Lower lobe of right lung (tissue), 2 donors: ENCODE data around the gene TMEM175. TPM values are rescaled to one million over a fixed set of nuclear protein-coding genes. Genes with fewer than 3 reads are reported as not detected.

Experiments
- ATAC-seq, 2 donors: fragments of 200-7000 bp; cut with Tn5 transposase; one replicate each; pipeline ENCODE4 v1.9.1; 2020 to 2022; ENCODE audit warnings: mild to moderate bottlenecking in 2 of 2, moderate library complexity in 2 of 2
- DNase-seq: peaks from one replicate; pipeline ENCODE4 v3.0.0-alpha.2; 2020
- H3K27ac ChIP-seq: fragments of 200-600 bp; one replicate; pipeline ENCODE4 v1.8.0; 2022
- H3K27me3 ChIP-seq: fragments of 200-600 bp; one replicate; pipeline ENCODE4 v1.8.0; 2022; ENCODE audit warnings: low read depth
- H3K36me3 ChIP-seq: fragments of 200-600 bp; one replicate; pipeline ENCODE4 v1.8.0; 2022; ENCODE audit warnings: mild to moderate bottlenecking
- H3K4me1 ChIP-seq: fragments of 200-600 bp; one replicate; pipeline ENCODE4 v1.8.0; 2022
- H3K4me3 ChIP-seq: fragments of 200-600 bp; one replicate; pipeline ENCODE4 v1.8.0; 2022; ENCODE audit warnings: mild to moderate bottlenecking
- H3K9me3 ChIP-seq: fragments of 200-600 bp; one replicate; pipeline ENCODE4 v1.8.0; 2022
- intact Hi-C: fragments of 100-400 bp; cut with DNase I; formaldehyde crosslinking; loops from one replicate; pipeline ENCODE4 v1.11.0; 2022
- total RNA-seq: library from RNA; stranded (reverse); fragmentation: NEBNext Ultra II Directional; extraction: Animal tissue kit (Norgen Biotek cat#: 25700); gene quantifications from one replicate; pipeline ENCODE4 v1.2.1, GENCODE V29; 2021
- TF ChIP-seq, protein P1 (sequence below): fragments of 200-600 bp; IDR thresholded peaks from one replicate; pipeline ENCODE4 v1.8.0; 2022; ENCODE audit warnings: antibody characterized with exemption, mild to moderate bottlenecking
- donor health status: DM: no; HTN: yes; CAD: no; lungs with severe emphysema.

TMEM175 gene
- total RNA-seq, 1 donor from 2014 or later: 45.3 TPM

DNA sequence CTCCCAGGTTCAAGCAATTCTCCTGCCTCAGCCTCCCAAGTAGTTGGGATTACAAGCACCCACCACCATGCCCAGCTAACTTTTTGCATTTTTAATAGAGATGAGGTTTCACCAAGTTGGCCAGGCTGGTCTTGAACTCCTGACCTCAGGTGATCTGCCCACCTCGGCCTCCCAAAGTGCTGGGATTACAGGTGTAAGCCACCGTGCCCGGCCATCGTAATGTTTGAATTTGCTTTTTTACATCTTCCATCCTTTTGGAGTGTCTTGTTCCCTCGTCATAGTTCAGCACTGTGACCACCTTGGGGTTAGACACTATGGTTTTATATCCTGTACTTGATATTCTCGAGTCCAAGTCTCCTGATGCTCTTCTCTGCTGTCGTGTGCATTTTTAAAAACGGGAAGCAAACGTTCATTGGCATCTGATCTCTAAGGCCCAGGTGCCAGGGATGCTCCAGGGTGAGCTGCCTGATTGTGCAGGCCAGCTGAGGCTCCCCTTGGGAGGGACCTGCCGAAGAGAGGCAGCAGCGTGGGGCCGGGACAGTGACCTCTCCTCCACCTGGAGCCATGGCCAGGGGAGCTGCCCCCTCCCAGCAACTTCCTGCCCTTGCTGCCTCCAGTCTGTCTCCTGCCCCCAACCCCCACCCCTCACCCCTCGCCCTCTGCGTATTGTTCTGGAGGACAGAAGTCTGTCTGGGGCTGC is 24.4 kb downstream of the TMEM175 start:
- Histone ChIP-seq H3K27ac (no peak overlapping the region), H3K36me3 (peaks cover 79% of the 10 kb centered on the region), H3K4me1 (no peaks in the 10 kb centered on the region), H3K4me3 (no peak overlapping the region), H3K27me3 (no peaks in the 10 kb centered on the region), H3K9me3 (no peaks in the 10 kb centered on the region)
- intact Hi-C loops: no loop called here
- ATAC-seq (no peak), DNase-seq (no peak)
- TF ChIP-seq, protein P1, sequence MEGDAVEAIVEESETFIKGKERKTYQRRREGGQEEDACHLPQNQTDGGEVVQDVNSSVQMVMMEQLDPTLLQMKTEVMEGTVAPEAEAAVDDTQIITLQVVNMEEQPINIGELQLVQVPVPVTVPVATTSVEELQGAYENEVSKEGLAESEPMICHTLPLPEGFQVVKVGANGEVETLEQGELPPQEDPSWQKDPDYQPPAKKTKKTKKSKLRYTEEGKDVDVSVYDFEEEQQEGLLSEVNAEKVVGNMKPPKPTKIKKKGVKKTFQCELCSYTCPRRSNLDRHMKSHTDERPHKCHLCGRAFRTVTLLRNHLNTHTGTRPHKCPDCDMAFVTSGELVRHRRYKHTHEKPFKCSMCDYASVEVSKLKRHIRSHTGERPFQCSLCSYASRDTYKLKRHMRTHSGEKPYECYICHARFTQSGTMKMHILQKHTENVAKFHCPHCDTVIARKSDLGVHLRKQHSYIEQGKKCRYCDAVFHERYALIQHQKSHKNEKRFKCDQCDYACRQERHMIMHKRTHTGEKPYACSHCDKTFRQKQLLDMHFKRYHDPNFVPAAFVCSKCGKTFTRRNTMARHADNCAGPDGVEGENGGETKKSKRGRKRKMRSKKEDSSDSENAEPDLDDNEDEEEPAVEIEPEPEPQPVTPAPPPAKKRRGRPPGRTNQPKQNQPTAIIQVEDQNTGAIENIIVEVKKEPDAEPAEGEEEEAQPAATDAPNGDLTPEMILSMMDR: no peak

DNA sequence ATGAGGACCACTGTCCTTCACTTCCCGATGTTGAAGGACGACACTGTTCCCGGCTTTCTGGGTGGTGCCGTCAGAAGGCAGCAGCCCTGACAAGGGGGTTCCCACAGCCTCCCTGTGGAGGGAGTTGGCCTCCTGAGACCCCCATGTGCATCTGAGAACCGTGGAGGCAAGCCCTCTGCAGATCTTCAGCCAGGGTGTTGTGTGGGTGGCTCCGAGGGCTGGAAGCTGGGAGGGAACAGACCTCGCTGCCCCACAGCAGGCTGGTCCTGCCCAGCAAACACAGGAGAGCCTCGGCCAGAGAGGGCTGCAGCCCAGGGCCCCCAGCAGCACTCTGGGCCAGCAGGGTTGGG is 24.9 kb downstream of the TMEM175 start:
- intact Hi-C loops: no loop called here
- no peak for ATAC-seq
- Histone ChIP-seq H3K9me3 (no peaks in the 10 kb centered on the region), H3K27ac (no peak overlapping the region), H3K27me3 (no peaks in the 10 kb centered on the region), H3K4me3 (no peak overlapping the region), H3K36me3 (peaks cover 81% of the 10 kb centered on the region), H3K4me1 (no peaks in the 10 kb centered on the region)
- DNase-seq: no peak
- TF ChIP-seq, protein P1: no peak

DNA sequence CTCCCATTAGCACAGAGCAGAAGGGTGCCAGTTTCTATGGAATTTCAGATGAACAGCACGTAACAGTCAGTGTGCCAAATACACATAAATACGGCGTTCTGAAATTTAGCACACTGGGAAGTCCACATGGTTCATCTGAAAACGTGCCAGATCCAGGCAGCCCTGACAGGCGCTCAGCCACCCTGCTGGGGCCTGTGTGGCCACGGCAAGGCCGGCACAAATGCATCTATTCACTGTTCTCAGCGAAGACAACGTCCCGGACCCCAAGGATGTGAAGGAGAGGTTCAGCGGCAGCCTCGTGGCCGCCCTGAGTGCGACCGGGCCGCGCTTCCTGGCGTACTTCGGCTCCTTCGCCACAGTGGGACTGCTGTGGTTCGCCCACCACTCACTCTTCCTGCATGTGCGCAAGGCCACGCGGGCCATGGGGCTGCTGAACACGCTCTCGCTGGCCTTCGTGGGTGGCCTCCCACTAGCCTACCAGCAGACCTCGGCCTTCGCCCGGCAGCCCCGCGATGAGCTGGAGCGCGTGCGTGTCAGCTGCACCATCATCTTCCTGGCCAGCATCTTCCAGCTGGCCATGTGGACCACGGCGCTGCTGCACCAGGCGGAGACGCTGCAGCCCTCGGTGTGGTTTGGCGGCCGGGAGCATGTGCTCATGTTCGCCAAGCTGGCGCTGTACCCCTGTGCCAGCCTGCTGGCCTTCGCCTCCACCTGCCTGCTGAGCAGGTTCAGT is 25.5 kb downstream of the TMEM175 start:
- TF ChIP-seq, protein P1: no peak
- DNase-seq: no peak

DNA sequence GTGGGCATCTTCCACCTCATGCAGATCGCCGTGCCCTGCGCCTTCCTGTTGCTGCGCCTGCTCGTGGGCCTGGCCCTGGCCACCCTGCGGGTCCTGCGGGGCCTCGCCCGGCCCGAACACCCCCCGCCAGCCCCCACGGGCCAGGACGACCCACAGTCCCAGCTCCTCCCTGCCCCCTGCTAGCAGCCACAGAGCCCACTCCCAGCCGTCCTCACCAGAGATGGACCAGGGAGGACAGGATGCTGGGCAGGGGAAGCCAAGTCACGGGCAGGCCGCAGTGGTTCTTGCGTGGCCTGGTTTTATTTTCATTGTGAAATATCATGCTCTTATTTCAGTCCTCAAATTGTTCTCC is 26.0 kb downstream of the TMEM175 start:
- ATAC-seq: no peak
- Histone ChIP-seq H3K4me3 (no peak overlapping the region), H3K36me3 (peaks cover 86% of the 10 kb centered on the region), H3K27me3 (no peaks in the 10 kb centered on the region), H3K27ac (no peak overlapping the region), H3K9me3 (no peaks in the 10 kb centered on the region), H3K4me1 (no peaks in the 10 kb centered on the region)
- DNase-seq: no peak
- TF ChIP-seq, protein P1: no peak
- intact Hi-C loops: no loop called here

More for the DNA sequence above, 25.5 kb downstream of the TMEM175 start:
- Histone ChIP-seq H3K9me3 (no peaks in the 10 kb centered on the region), H3K27ac (no peak overlapping the region), H3K27me3 (no peaks in the 10 kb centered on the region), H3K36me3 (peaks cover 86% of the 10 kb centered on the region), H3K4me3 (no peak overlapping the region), H3K4me1 (no peaks in the 10 kb centered on the region)
- intact Hi-C loops: no loop called here
- ATAC-seq: no peak

DNA sequence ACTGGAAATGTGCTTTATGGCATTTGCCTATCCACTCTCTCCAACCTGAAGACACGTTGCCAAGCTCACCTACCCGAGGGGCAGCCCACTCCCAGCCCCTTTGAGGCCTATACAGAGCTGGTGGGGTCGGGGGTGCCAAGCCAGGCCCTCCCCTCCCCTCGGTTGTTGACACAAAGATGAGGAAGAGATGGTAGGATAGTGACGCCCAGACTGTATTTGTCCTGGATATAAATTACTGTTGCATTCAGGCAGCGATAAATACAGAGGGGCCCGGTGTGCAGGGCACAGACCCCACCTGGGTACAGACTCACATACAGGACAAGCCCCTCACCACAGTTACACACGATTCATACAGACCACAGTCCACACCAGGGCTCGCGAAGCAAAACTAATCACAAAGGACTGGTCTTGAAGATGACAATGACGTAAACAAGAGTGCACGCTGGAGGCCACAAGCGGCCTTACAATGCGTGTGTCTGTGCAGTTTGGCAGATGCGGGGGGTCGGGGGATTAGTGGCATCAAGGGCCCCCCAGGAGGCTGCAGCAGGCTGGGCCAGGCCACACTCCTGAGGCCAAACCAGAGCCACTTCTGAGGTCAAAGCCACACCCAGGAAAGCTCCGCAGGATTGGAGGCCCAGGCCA is 26.6 kb downstream of the TMEM175 start:
- Histone ChIP-seq H3K4me3 (no peak overlapping the region), H3K9me3 (no peaks in the 10 kb centered on the region), H3K27ac (no peak overlapping the region), H3K36me3 (peaks cover 84% of the 10 kb centered on the region), H3K4me1 (no peaks in the 10 kb centered on the region), H3K27me3 (no peaks in the 10 kb centered on the region)
- intact Hi-C loops: no loop called here
- TF ChIP-seq, protein P1: no peak
- DNase-seq (no peak), ATAC-seq (no peak)
